Fibroblast of lung (primary cell): ENCODE measurements around the gene RIN1. TPM values are rescaled to one million over a fixed set of nuclear protein-coding genes. Genes with fewer than 3 reads are reported as not detected.

ENCODE experiments used
- DNase-seq, 2 donors: peaks; one replicate each; pipeline versions ENCODE4 v3.0.0 to v3.0.0-alpha.2; 2010; ENCODE audit warnings: low read depth in 2 of 2
- H2AFZ ChIP-seq: 2 replicates; pipeline ENCODE4 v1.5.1; 2012; ENCODE audit warnings: low read length, control low read depth, inconsistent platforms
- H3K27ac ChIP-seq: 2 replicates; pipeline ENCODE4 v1.5.1; 2011; ENCODE audit warnings: low read length, control low read depth; ENCODE audit not compliant: insufficient read depth
- H3K27me3 ChIP-seq: 2 replicates; pipeline ENCODE4 v1.5.1; 2011; ENCODE audit warnings: mild to moderate bottlenecking, low read length; ENCODE audit not compliant: control insufficient read depth, insufficient read depth
- H3K36me3 ChIP-seq: 2 replicates; pipeline ENCODE4 v1.5.1; 2011; ENCODE audit warnings: low read length; ENCODE audit not compliant: control insufficient read depth, insufficient read depth
- H3K4me1 ChIP-seq: 2 replicates; pipeline ENCODE4 v1.5.1; 2011; ENCODE audit warnings: low read length; ENCODE audit not compliant: control insufficient read depth, insufficient read depth; ENCODE audit errors: extremely low read depth
- H3K4me2 ChIP-seq: 2 replicates; pipeline ENCODE4 v1.5.1; 2011; ENCODE audit warnings: low read length, control low read depth; ENCODE audit not compliant: insufficient read depth; ENCODE audit errors: extremely low read depth
- H3K4me3 ChIP-seq, 4 experiments: fragments of 200-600 bp in 1 of 4; sonication (generic) in 1 of 4; replicated peaks in 1 of 4; 2 replicates each; pipeline ENCODE4 v1.5.1; 2011 to 2016; ENCODE audit warnings: low read length in 4 of 4, low read depth in 3 of 4, mild to moderate bottlenecking in 3 of 4, control low read depth in 2 of 4, inconsistent platforms in 1 of 4, mixed read lengths in 1 of 4; ENCODE audit not compliant: insufficient read depth in 1 of 4; ENCODE audit errors: control extremely low read depth in 1 of 4
- H3K79me2 ChIP-seq: 2 replicates; pipeline ENCODE4 v1.5.1; 2012; ENCODE audit warnings: mild to moderate bottlenecking, low read length, inconsistent platforms; ENCODE audit not compliant: control insufficient read depth, insufficient read depth
- H3K9ac ChIP-seq: 2 replicates; pipeline ENCODE4 v1.5.1; 2011; ENCODE audit warnings: mild to moderate bottlenecking, low read length, control low read depth; ENCODE audit not compliant: insufficient read depth
- H3K9me3 ChIP-seq: 2 replicates; pipeline ENCODE4 v1.5.1; 2012; ENCODE audit warnings: low read depth, low read length; ENCODE audit not compliant: control insufficient read depth, insufficient read depth
- H4K20me1 ChIP-seq: 2 replicates; pipeline ENCODE4 v1.5.1; 2011; ENCODE audit warnings: low read length; ENCODE audit not compliant: control insufficient read depth, insufficient read depth; ENCODE audit errors: extremely low read depth
- CTCF ChIP-seq, 2 donors: IDR thresholded peaks in 1 of 2; conservative IDR thresholded peaks in 1 of 2; 1 replicate in 1 of 2; 2 replicates in 1 of 2; pipeline ENCODE4 v1.5.1; 2011 to 2012; ENCODE audit warnings: low read length in 2 of 2, control low read depth in 1 of 2, inconsistent platforms in 1 of 2, low read depth in 1 of 2, mild to moderate bottlenecking in 1 of 2
- EZH2 ChIP-seq: IDR thresholded peaks from 2 replicates; pipeline ENCODE4 v1.5.1; 2012; ENCODE audit warnings: low read length, control low read depth, mild to moderate bottlenecking; ENCODE audit errors: missing control alignments
- polyA plus RNA-seq, 2 donors: library from polyadenylated mRNA; depleted of rRNA in 1 of 2; stranded (reverse) in 1 of 2; unstranded in 1 of 2; fragments of >200 nt; gene quantifications; 2 replicates each; pipeline ENCODE4 v1.2.1, GENCODE V29; 2011 to 2012; ENCODE audit warnings: missing spikeins in 1 of 2
- total RNA-seq: library from RNA; depleted of rRNA; stranded (reverse); fragments of >200 nt; gene quantifications from 2 replicates; pipeline ENCODE4 v1.2.1, GENCODE V29; 2014

Gene RIN1
- total and polyA plus RNA-seq, 2 donors (not counting 1 experiment from before 2014, with no cell fraction given), result 6.3 to 22.1 TPM

GRCh38 chr11:66368484-66368883, 32.2 kb upstream of the RIN1 start:
- TF ChIP-seq CTCF (conservative IDR thresholded peaks at IDR 0.05 in 1 of 2, IDR thresholded peaks at IDR 0.05 in 1 of 2; ENCODE audit: low read depth in 1 of 2, low read length in 2 of 2), result no peak
- TF ChIP-seq EZH2, result no peak
- H3K36me3 ChIP-seq, result no peaks in the 10 kb centered on the region
- no peak overlapping the region for H3K9ac ChIP-seq
- no peak overlapping the region for H3K27ac ChIP-seq
- no peak overlapping the region for H3K4me2 ChIP-seq
- no peaks in the 10 kb centered on the region for H3K79me2 ChIP-seq
- no peaks in the 10 kb centered on the region for H4K20me1 ChIP-seq
- no peaks in the 10 kb centered on the region for H3K9me3 ChIP-seq
- peaks cover 6% of the 10 kb centered on the region for H3K4me1 ChIP-seq
- peaks cover 17% of the 10 kb centered on the region for H3K27me3 ChIP-seq
- H3K4me3 ChIP-seq, result no peak overlapping the region
- DNase-seq, result no peak
- no peak overlapping the region for H2AFZ ChIP-seq

GRCh38 chr11:66367561-66368312, 31.5 kb upstream of the RIN1 start:
- H3K4me1 ChIP-seq, result peaks cover 6% of the 10 kb centered on the region
- no peak for DNase-seq
- no peak overlapping the region for H3K4me3 ChIP-seq
- no peak overlapping the region for H2AFZ ChIP-seq
- H3K27ac ChIP-seq, result no peak overlapping the region
- no peaks in the 10 kb centered on the region for H4K20me1 ChIP-seq
- no peaks in the 10 kb centered on the region for H3K79me2 ChIP-seq
- no peaks in the 10 kb centered on the region for H3K36me3 ChIP-seq
- TF ChIP-seq EZH2, result no peak
- TF ChIP-seq CTCF (conservative IDR thresholded peaks at IDR 0.05 in 1 of 2, IDR thresholded peaks at IDR 0.05 in 1 of 2; ENCODE audit: low read depth in 1 of 2, low read length in 2 of 2), result no peak
- no peaks in the 10 kb centered on the region for H3K9me3 ChIP-seq
- no peak overlapping the region for H3K9ac ChIP-seq
- peaks cover 11% of the 10 kb centered on the region for H3K27me3 ChIP-seq
- H3K4me2 ChIP-seq, result no peak overlapping the region

GRCh38 chr11:66366844-66367477, 30.7 kb upstream of the RIN1 start:
- no peak for TF ChIP-seq EZH2
- no peak for TF ChIP-seq CTCF (conservative IDR thresholded peaks at IDR 0.05 in 1 of 2, IDR thresholded peaks at IDR 0.05 in 1 of 2; ENCODE audit: low read depth in 1 of 2, low read length in 2 of 2)
- no peaks in the 10 kb centered on the region for H4K20me1 ChIP-seq

More at GRCh38 chr11:66366844-66367477, 30.7 kb upstream of the RIN1 start:
- Histone ChIP-seq H3K4me2 (no peak overlapping the region), H3K36me3 (no peaks in the 10 kb centered on the region), H3K27me3 (peaks cover 5% of the 10 kb centered on the region), H3K4me3 (no peak overlapping the region), H3K79me2 (no peaks in the 10 kb centered on the region), H3K9me3 (no peaks in the 10 kb centered on the region), H3K27ac (no peak overlapping the region), H3K9ac (no peak overlapping the region), H2AFZ (no peak overlapping the region), H3K4me1 (peaks cover 6% of the 10 kb centered on the region)
- no peak for DNase-seq
